ENCODE data around the gene ZNF860. TPM values are rescaled to one million over a fixed set of nuclear protein-coding genes. Genes with fewer than 3 reads are reported as not detected.

ZNF860 gene
- total and polyA plus RNA-seq, 2 donors (not counting 3 experiments of a cell fraction or from before 2014, with no cell fraction given), result 0.19 to 0.73 TPM

DNA sequence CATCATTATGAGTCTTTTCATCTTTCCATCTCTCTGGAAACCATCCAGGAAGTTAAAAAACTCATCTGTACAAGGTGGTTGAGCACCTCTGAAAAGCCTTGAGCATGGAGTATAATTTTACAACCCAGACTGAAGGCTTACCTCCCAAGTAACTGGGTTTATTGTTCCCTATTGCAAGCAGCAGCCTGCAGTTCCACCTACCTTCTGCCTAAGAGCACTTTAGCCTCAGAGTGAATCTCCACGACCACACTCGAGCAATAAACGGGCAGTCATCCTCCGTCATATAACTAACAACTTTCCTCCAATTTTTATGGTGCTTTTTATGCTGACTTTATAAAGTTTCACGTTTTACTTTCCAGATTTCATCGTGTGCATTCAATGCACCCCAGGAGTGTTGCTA, 33.3 kb upstream of the ZNF860 start:
- BruUV-seq (replicated peaks), result no TSS peak
- Histone ChIP-seq H3K79me2 (ENCODE audit: control insufficient read depth, insufficient read depth, low read length) (peaks cover 11% of the 10 kb centered on the region), H3K9me1 (replicated peaks; ENCODE audit: control insufficient read depth, extremely low read depth, insufficient read depth, low read length) (no peaks in the 10 kb centered on the region), H3K4me3 (replicated peaks in 1 of 3; ENCODE audit: insufficient read depth in 1 of 3, low read depth in 1 of 3, low read length in 3 of 3) (no peak overlapping the region), H3K27ac (ENCODE audit: insufficient read depth, low read depth, low read length) (no peak overlapping the region), H3K9me3 (replicated peaks; ENCODE audit: control insufficient read depth, insufficient read depth, low read length) (no peaks in the 10 kb centered on the region), H2AFZ (ENCODE audit: low read depth, low read length) (no peak overlapping the region), H4K20me1 (replicated peaks; ENCODE audit: control insufficient read depth, extremely low read depth, insufficient read depth, low read length) (no peaks in the 10 kb centered on the region), H3K27me3 (ENCODE audit: control insufficient read depth in 2 of 2, insufficient read depth in 2 of 2, low read length in 2 of 2) (no peaks in the 10 kb centered on the region), H3K4me2 (ENCODE audit: insufficient read depth, low read length) (no peak overlapping the region), H3K9ac (replicated peaks; ENCODE audit: extremely low read depth, insufficient read depth, low read length) (no peak overlapping the region), H3K36me3 (ENCODE audit: control insufficient read depth in 2 of 2, extremely low read depth in 1 of 2, insufficient read depth in 2 of 2, low read length in 2 of 2) (no peaks in the 10 kb centered on the region), H3K4me1 (ENCODE audit: control insufficient read depth, extremely low read depth, insufficient read depth, low read length) (no peaks in the 10 kb centered on the region)
- dilution Hi-C loops (cut with MboI; ENCODE audit: extremely low pct_ligation_motif_present, low sequenced_read_pairs) (no loop called here), intact Hi-C loops (cut with micrococcal nuclease) (no loop called here)
- TF ChIP-seq, protein P1, sequence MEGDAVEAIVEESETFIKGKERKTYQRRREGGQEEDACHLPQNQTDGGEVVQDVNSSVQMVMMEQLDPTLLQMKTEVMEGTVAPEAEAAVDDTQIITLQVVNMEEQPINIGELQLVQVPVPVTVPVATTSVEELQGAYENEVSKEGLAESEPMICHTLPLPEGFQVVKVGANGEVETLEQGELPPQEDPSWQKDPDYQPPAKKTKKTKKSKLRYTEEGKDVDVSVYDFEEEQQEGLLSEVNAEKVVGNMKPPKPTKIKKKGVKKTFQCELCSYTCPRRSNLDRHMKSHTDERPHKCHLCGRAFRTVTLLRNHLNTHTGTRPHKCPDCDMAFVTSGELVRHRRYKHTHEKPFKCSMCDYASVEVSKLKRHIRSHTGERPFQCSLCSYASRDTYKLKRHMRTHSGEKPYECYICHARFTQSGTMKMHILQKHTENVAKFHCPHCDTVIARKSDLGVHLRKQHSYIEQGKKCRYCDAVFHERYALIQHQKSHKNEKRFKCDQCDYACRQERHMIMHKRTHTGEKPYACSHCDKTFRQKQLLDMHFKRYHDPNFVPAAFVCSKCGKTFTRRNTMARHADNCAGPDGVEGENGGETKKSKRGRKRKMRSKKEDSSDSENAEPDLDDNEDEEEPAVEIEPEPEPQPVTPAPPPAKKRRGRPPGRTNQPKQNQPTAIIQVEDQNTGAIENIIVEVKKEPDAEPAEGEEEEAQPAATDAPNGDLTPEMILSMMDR (IDR thresholded peaks at IDR 0.05; ENCODE audit: extremely low read depth in 1 of 2, insufficient read depth in 1 of 2, low read depth in 1 of 2, low read length in 2 of 2), result no peak
- TF ChIP-seq EZH2 (IDR thresholded peaks at IDR 0.05; ENCODE audit: borderline replicate concordance, low read depth, low read length, severe bottlenecking) (no peak), POLR2A (IDR thresholded peaks at IDR 0.05; ENCODE audit: low read depth, low read length) (no peak)
- TF ChIP-seq, protein P2, sequence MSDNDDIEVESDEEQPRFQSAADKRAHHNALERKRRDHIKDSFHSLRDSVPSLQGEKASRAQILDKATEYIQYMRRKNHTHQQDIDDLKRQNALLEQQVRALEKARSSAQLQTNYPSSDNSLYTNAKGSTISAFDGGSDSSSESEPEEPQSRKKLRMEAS (IDR thresholded peaks at IDR 0.05; ENCODE audit: insufficient read depth, insufficient read length), result no peak
- CTCF ChIA-PET, result no interaction called here
- POLR2A ChIA-PET, result no interaction called here
- FAIRE-seq (no peak), DNase-seq (ENCODE audit: low read depth, low spot score) (no peak)

DNA sequence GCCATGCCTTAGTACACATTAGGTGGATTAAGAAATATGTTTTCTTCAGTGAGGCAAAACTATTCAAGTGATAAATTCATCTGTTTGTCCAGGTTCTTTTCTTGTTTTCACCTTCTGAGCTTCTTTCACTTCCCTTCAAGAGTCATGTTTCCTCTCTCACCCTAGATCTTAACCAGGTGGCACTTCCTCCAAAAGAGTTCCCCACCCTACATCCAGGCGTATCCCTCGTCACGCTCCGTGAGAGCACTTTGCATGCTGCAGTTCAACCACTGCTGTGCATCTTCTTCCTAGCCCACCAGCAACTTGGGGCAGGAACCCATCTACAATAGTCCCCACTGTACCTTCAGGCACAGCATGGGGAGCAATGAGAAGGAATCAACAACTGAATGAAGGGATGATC, 29.3 kb upstream of the ZNF860 start:
- Histone ChIP-seq H3K4me3 (replicated peaks in 1 of 3; ENCODE audit: insufficient read depth in 1 of 3, low read depth in 1 of 3, low read length in 3 of 3) (no peak overlapping the region), H3K9me1 (replicated peaks; ENCODE audit: control insufficient read depth, extremely low read depth, insufficient read depth, low read length) (no peaks in the 10 kb centered on the region), H3K27me3 (ENCODE audit: control insufficient read depth in 2 of 2, insufficient read depth in 2 of 2, low read length in 2 of 2) (no peaks in the 10 kb centered on the region), H3K4me1 (ENCODE audit: control insufficient read depth, extremely low read depth, insufficient read depth, low read length) (no peaks in the 10 kb centered on the region), H4K20me1 (replicated peaks; ENCODE audit: control insufficient read depth, extremely low read depth, insufficient read depth, low read length) (no peaks in the 10 kb centered on the region), H2AFZ (ENCODE audit: low read depth, low read length) (no peak overlapping the region), H3K79me2 (ENCODE audit: control insufficient read depth, insufficient read depth, low read length) (peaks cover 13% of the 10 kb centered on the region), H3K36me3 (ENCODE audit: control insufficient read depth in 2 of 2, extremely low read depth in 1 of 2, insufficient read depth in 2 of 2, low read length in 2 of 2) (no peaks in the 10 kb centered on the region), H3K4me2 (ENCODE audit: insufficient read depth, low read length) (no peak overlapping the region), H3K9ac (replicated peaks; ENCODE audit: extremely low read depth, insufficient read depth, low read length) (no peak overlapping the region), H3K27ac (ENCODE audit: insufficient read depth, low read depth, low read length) (no peak overlapping the region), H3K9me3 (replicated peaks; ENCODE audit: control insufficient read depth, insufficient read depth, low read length) (peaks cover 4% of the 10 kb centered on the region)
- DNase-seq (ENCODE audit: low read depth, low spot score) (no peak), FAIRE-seq (no peak)
- TF ChIP-seq MYC (IDR thresholded peaks at IDR 0.05; ENCODE audit: low read depth, low read length) (no peak), JUN (IDR thresholded peaks at IDR 0.05; ENCODE audit: borderline replicate concordance, insufficient read depth, insufficient read length, low read depth) (no peak), FOS (IDR thresholded peaks at IDR 0.05; ENCODE audit: borderline replicate concordance, insufficient read depth, low read length) (no peak), POLR2AphosphoS5 (IDR thresholded peaks at IDR 0.05; ENCODE audit: insufficient read depth, low read depth, low read length) (no peak), GATA2 (IDR thresholded peaks at IDR 0.05; ENCODE audit: insufficient read depth, insufficient read length, low read depth, low read length) (no peak), POLR2A (IDR thresholded peaks at IDR 0.05; ENCODE audit: low read depth, low read length) (no peak), EZH2 (IDR thresholded peaks at IDR 0.05; ENCODE audit: borderline replicate concordance, low read depth, low read length, severe bottlenecking) (no peak)
- TF ChIP-seq, protein P2 (IDR thresholded peaks at IDR 0.05; ENCODE audit: insufficient read depth, insufficient read length), result no peak
- TF ChIP-seq, protein P1 (IDR thresholded peaks at IDR 0.05; ENCODE audit: extremely low read depth in 1 of 2, insufficient read depth in 1 of 2, low read depth in 1 of 2, low read length in 2 of 2), result no peak
- ChIA-PET POLR2A (no interaction called here), CTCF (interaction anchor here (0.9 to 1.3 kb wide), 2 partner anchors 11 to 43 kb away, joined by 3 to 4 read pairs; no protein-coding TSS in a partner anchor)
- dilution Hi-C loops (cut with MboI; ENCODE audit: extremely low pct_ligation_motif_present, low sequenced_read_pairs) (no loop called here), intact Hi-C loops (cut with micrococcal nuclease) (no loop called here)
- BruUV-seq (replicated peaks), result no TSS peak

Data from endothelial cell of umbilical vein (primary cell).